B cell (primary cell): Measurements from ENCODE around the gene ALG6.

Source experiments
- EZH2 ChIP-seq: IDR thresholded peaks from 2 replicates; pipeline ENCODE4 v1.6.1; 2012; ENCODE audit warnings: borderline replicate concordance, low read depth, mild to moderate bottlenecking, moderate library complexity, low read length; ENCODE audit not compliant: insufficient read depth, poor library complexity, severe bottlenecking
- TF ChIP-seq, protein P1 (sequence below): fragments of 200-600 bp; IDR thresholded peaks from one replicate; pipeline ENCODE4 v1.8.0; 2022; ENCODE audit warnings: antibody characterized with exemption, mild to moderate bottlenecking

DNA sequence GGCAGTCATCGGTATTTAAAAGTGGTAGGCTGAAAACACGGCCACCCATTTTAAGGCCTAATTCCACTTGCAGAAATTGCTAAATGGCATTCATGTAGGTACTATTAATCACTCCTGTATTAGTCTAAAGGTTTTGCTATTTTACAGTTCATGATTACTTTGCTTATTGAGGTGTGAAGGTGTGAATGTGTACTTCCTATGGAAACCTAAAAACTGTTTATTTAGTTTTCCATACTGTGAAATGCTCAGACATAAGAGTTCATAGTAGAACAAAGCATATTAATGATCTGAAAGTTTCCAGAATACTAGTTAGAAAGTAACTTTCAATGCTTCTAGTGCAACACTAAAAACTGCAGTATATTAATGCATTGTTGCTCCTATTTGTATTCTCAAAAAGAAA lies 85.8 kb downstream of the ALG6 start:
- no peak for TF ChIP-seq EZH2
- TF ChIP-seq, protein P1, sequence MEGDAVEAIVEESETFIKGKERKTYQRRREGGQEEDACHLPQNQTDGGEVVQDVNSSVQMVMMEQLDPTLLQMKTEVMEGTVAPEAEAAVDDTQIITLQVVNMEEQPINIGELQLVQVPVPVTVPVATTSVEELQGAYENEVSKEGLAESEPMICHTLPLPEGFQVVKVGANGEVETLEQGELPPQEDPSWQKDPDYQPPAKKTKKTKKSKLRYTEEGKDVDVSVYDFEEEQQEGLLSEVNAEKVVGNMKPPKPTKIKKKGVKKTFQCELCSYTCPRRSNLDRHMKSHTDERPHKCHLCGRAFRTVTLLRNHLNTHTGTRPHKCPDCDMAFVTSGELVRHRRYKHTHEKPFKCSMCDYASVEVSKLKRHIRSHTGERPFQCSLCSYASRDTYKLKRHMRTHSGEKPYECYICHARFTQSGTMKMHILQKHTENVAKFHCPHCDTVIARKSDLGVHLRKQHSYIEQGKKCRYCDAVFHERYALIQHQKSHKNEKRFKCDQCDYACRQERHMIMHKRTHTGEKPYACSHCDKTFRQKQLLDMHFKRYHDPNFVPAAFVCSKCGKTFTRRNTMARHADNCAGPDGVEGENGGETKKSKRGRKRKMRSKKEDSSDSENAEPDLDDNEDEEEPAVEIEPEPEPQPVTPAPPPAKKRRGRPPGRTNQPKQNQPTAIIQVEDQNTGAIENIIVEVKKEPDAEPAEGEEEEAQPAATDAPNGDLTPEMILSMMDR, result no peak
